Ovary (tissue), 3 donors: ENCODE data around the gene SPARC.

Source experiments
- CTCF ChIP-seq, 3 donors: fragments of 450-650 bp in 2 of 3; fragments of 200-600 bp in 1 of 3; IDR thresholded peaks; one replicate each; pipeline versions ENCODE4 v1.5.1 to v1.8.0; 2016 to 2022; ENCODE audit warnings: antibody characterized with exemption in 3 of 3, mild to moderate bottlenecking in 1 of 3
- POLR2A ChIP-seq: fragments of 450-650 bp; IDR thresholded peaks from one replicate; pipeline ENCODE4 v1.6.1; 2017; ENCODE audit warnings: antibody characterized with exemption, mild to moderate bottlenecking, moderate library complexity
- donor health status: DM: no; HTN: no; CAD: no.

GRCh38 chr5:151625285-151625684 is 61.4 kb downstream of the SPARC start:
- no peak for TF ChIP-seq POLR2A
- TF ChIP-seq CTCF (IDR thresholded peaks at IDR 0.05) = no peak
